H1 (cell line): ENCODE data around the gene SNRK. TPM values are rescaled to one million over a fixed set of nuclear protein-coding genes. Genes with fewer than 3 reads are reported as not detected.

Experiments
- CTCF ChIA-PET: fragments of 300-600 bp; sonication (Branson Sonifier 250); formaldehyde crosslinking; loops from one replicate; lab custom pipeline; 2021; ENCODE audit not compliant: partially characterized antibody; lab: Charles Lee
- POLR2A ChIA-PET: fragments of 300-600 bp; sonication (Branson Sonifier 250); formaldehyde crosslinking; loops from one replicate; lab custom pipeline; 2021; ENCODE audit warnings: inconsistent platforms; ENCODE audit not compliant: partially characterized antibody; lab: Charles Lee
- DNase-seq, 2 experiments: peaks; one replicate each; pipeline versions ENCODE4 v3.0.0 to v3.0.0-alpha.2; 2010 to 2022; ENCODE audit warnings: low spot score in 2 of 2, low read depth in 1 of 2, mixed read lengths in 1 of 2
- FAIRE-seq: peaks from 2 replicates; lab custom pipeline; 2011; peaks lifted over from hg19 to GRCh38; lab: Jason Lieb, UNC
- H2AFZ ChIP-seq: 2 replicates; pipeline ENCODE4 v1.8.1; 2012; ENCODE audit warnings: low read length, inconsistent platforms
- H2AK5ac ChIP-seq: 2 replicates; pipeline ENCODE4 v1.6.1; 2013; ENCODE audit warnings: low read depth, low read length
- H2BK120ac ChIP-seq: replicated peaks from 2 replicates; pipeline ENCODE3; 2013; ENCODE audit warnings: low read depth, low read length, inconsistent platforms
- H2BK12ac ChIP-seq: 2 replicates; pipeline ENCODE4 v1.6.1; 2013; ENCODE audit warnings: low read depth, low read length
- H2BK15ac ChIP-seq: 2 replicates; pipeline ENCODE4 v1.6.1; 2013; ENCODE audit warnings: low read length
- H2BK20ac ChIP-seq: 2 replicates; pipeline ENCODE4 v1.6.1; 2013; ENCODE audit warnings: low read length
- H2BK5ac ChIP-seq: 2 replicates; pipeline ENCODE4 v1.6.1; 2013; ENCODE audit warnings: low read depth, low read length
- H3K14ac ChIP-seq: 2 replicates; pipeline ENCODE4 v1.6.1; 2013; ENCODE audit warnings: inconsistent platforms; ENCODE audit not compliant: insufficient read length
- H3K18ac ChIP-seq: 2 replicates; pipeline ENCODE4 v1.6.1; 2013; ENCODE audit warnings: low read length; ENCODE audit errors: extremely low read depth
- H3K23ac ChIP-seq: 2 replicates; pipeline ENCODE4 v1.6.1; 2013; ENCODE audit warnings: inconsistent platforms; ENCODE audit not compliant: insufficient read length
- H3K23me2 ChIP-seq: 2 replicates; pipeline ENCODE4 v1.6.1; 2013; ENCODE audit warnings: low read depth, low read length
- H3K27ac ChIP-seq: 2 replicates; pipeline ENCODE4 v1.6.1; 2011; ENCODE audit warnings: low read depth, low read length, inconsistent platforms
- H3K27me3 ChIP-seq, 4 experiments: replicated peaks in 1 of 4; 1 replicate in 1 of 4; 2 replicates in 3 of 4; pipeline versions ENCODE4 v1.6.1 to v1.8.1; 2011 to 2013; ENCODE audit warnings: low read length in 3 of 4, mild to moderate bottlenecking in 3 of 4, inconsistent platforms in 2 of 4, mixed read lengths in 2 of 4, moderate library complexity in 1 of 4; ENCODE audit not compliant: control insufficient read depth in 3 of 4, insufficient read depth in 3 of 4; ENCODE audit errors: extremely low read depth in 1 of 4
- H3K36me3 ChIP-seq, 4 experiments: 2 replicates each; pipeline versions ENCODE4 v1.6.1 to v1.8.1; 2011 to 2013; ENCODE audit warnings: mild to moderate bottlenecking in 4 of 4, low read length in 3 of 4, moderate library complexity in 2 of 4, control low read depth in 1 of 4, inconsistent platforms in 1 of 4; ENCODE audit not compliant: insufficient read depth in 4 of 4, control insufficient read depth in 2 of 4
- H3K4ac ChIP-seq: replicated peaks from 2 replicates; pipeline ENCODE3; 2013; ENCODE audit warnings: low read length, low read depth, mixed read lengths, inconsistent platforms; ENCODE audit not compliant: insufficient read length
- H3K4me1 ChIP-seq, 4 experiments: replicated peaks in 1 of 4; 1 replicate in 1 of 4; 2 replicates in 3 of 4; pipeline versions ENCODE4 v1.6.1 to v1.8.1; 2011 to 2013; ENCODE audit warnings: low read length in 3 of 4, inconsistent platforms in 2 of 4, mixed read lengths in 1 of 4; ENCODE audit not compliant: insufficient read depth in 4 of 4, control insufficient read depth in 3 of 4
- H3K4me2 ChIP-seq, 2 experiments: 2 replicates each; pipeline versions ENCODE4 v1.6.1 to v1.8.1; 2011 to 2013; ENCODE audit warnings: low read depth in 2 of 2, low read length in 2 of 2, control low read depth in 1 of 2, inconsistent platforms in 1 of 2, mild to moderate bottlenecking in 1 of 2; ENCODE audit not compliant: insufficient read depth in 1 of 2
- H3K4me3 ChIP-seq, 4 experiments: fragments of 200-600, 300-600 bp in 1 of 4; sonication (generic), shearing (Covaris generic), sonication (Bioruptor Twin) in 1 of 4; 2 replicates each; pipeline versions ENCODE4 v1.5.1 to v1.8.1; 2011 to 2016; ENCODE audit warnings: low read length in 4 of 4, low read depth in 3 of 4, control low read depth in 2 of 4, inconsistent platforms in 2 of 4, mild to moderate bottlenecking in 2 of 4, mixed read lengths in 1 of 4, moderate library complexity in 1 of 4; ENCODE audit not compliant: insufficient read depth in 2 of 4; ENCODE audit errors: extremely low read depth in 1 of 4
- H3K56ac ChIP-seq: replicated peaks from 2 replicates; pipeline ENCODE3; 2013; ENCODE audit warnings: low read depth, mild to moderate bottlenecking, mixed read lengths, low read length, inconsistent platforms; ENCODE audit not compliant: insufficient read length
- H3K79me1 ChIP-seq: 2 replicates; pipeline ENCODE4 v1.6.1; 2013; ENCODE audit warnings: low read depth, low read length, control low read depth
- H3K79me2 ChIP-seq, 2 experiments: 2 replicates each; pipeline versions ENCODE4 v1.6.1 to v1.8.1; 2012 to 2013; ENCODE audit warnings: low read length in 2 of 2, mild to moderate bottlenecking in 2 of 2, inconsistent platforms in 1 of 2; ENCODE audit not compliant: insufficient read depth in 2 of 2, control insufficient read depth in 1 of 2
- H3K9ac ChIP-seq, 4 experiments: replicated peaks in 1 of 4; 1 replicate in 1 of 4; 2 replicates in 3 of 4; pipeline versions ENCODE4 v1.6.1 to v1.8.1; 2011 to 2013; ENCODE audit warnings: low read depth in 3 of 4, low read length in 3 of 4, control low read depth in 2 of 4, mild to moderate bottlenecking in 2 of 4, moderate library complexity in 2 of 4, inconsistent platforms in 1 of 4; ENCODE audit errors: extremely low read depth in 1 of 4
- H3K9me3 ChIP-seq, 2 experiments: 2 replicates each; pipeline versions ENCODE4 v1.6.1 to v1.8.1; 2012 to 2013; ENCODE audit warnings: mild to moderate bottlenecking in 2 of 2, moderate library complexity in 2 of 2, control low read depth in 1 of 2, inconsistent platforms in 1 of 2, low read depth in 1 of 2, low read length in 1 of 2, mixed read lengths in 1 of 2; ENCODE audit not compliant: insufficient read depth in 2 of 2
- H4K20me1 ChIP-seq, 2 experiments: replicated peaks in 1 of 2; 2 replicates each; pipeline versions ENCODE3 to v1.8.1; 2011 to 2013; ENCODE audit warnings: inconsistent platforms in 2 of 2, low read length in 2 of 2, mild to moderate bottlenecking in 1 of 2; ENCODE audit not compliant: insufficient read depth in 2 of 2, control insufficient read depth in 1 of 2
- H4K5ac ChIP-seq: 2 replicates; pipeline ENCODE4 v1.6.1; 2013; ENCODE audit warnings: low read length, low read depth, mixed read lengths, inconsistent platforms; ENCODE audit not compliant: insufficient read length
- H4K8ac ChIP-seq: 2 replicates; pipeline ENCODE4 v1.8.0; 2013; ENCODE audit warnings: mild to moderate bottlenecking, moderate library complexity, low read length, inconsistent platforms; ENCODE audit not compliant: insufficient read depth; ENCODE audit errors: extremely low read depth
- H4K91ac ChIP-seq: replicated peaks from 2 replicates; pipeline ENCODE3; 2013; ENCODE audit warnings: low read length, mixed read lengths, inconsistent platforms; ENCODE audit not compliant: insufficient read length
- ATF2 ChIP-seq: IDR thresholded peaks from 2 replicates; pipeline ENCODE4 v1.6.1; 2012; ENCODE audit warnings: low read length, inconsistent platforms
- BRCA1 ChIP-seq: IDR thresholded peaks from 2 replicates; pipeline ENCODE4 v1.6.1; 2012; ENCODE audit warnings: low read depth, low read length, improper control_type of control experiment
- CBX5 ChIP-seq: fragments of 300-800, 300-1000 bp; sonication (generic); IDR thresholded peaks from 2 replicates; pipeline ENCODE4 v1.7.1; 2016; ENCODE audit warnings: antibody characterized with exemption, low read length, low read depth
- EGR1 ChIP-seq: IDR thresholded peaks from 2 replicates; pipeline ENCODE4 v1.6.1; 2011; ENCODE audit warnings: low read depth, low read length, borderline replicate concordance
- FOSL1 ChIP-seq: IDR thresholded peaks from 2 replicates; pipeline ENCODE4 v1.6.1; 2011; ENCODE audit warnings: mild to moderate bottlenecking, low read depth, low read length, moderate library complexity; ENCODE audit not compliant: insufficient read depth
- GABPA ChIP-seq: IDR thresholded peaks from 2 replicates; pipeline ENCODE4 v1.6.1; 2011; ENCODE audit warnings: mild to moderate bottlenecking, low read length, moderate library complexity, borderline replicate concordance; ENCODE audit not compliant: insufficient read depth
- JUN ChIP-seq: IDR thresholded peaks from 2 replicates; pipeline ENCODE4 v1.6.1; 2011; ENCODE audit warnings: low read depth, mild to moderate bottlenecking, improper control_type of control experiment, low read length
- JUND ChIP-seq: IDR thresholded peaks from 2 replicates; pipeline ENCODE4 v1.6.1; 2011; ENCODE audit warnings: mild to moderate bottlenecking, improper control_type of control experiment, low read length
- NRF1 ChIP-seq: IDR thresholded peaks from 2 replicates; pipeline ENCODE4 v1.6.1; 2011; ENCODE audit warnings: mild to moderate bottlenecking, low read depth, low read length, improper control_type of control experiment
- SIX5 ChIP-seq: IDR thresholded peaks from 2 replicates; pipeline ENCODE4 v1.6.1; 2011; ENCODE audit warnings: mild to moderate bottlenecking, low read depth, low read length
- SUZ12 ChIP-seq: fragments of 200-600 bp; sonication (generic); IDR thresholded peaks from 2 replicates; pipeline ENCODE4 v1.6.1; 2012; ENCODE audit warnings: mild to moderate bottlenecking, inconsistent platforms, low read length, moderate library complexity, mixed read lengths
- TBP ChIP-seq: IDR thresholded peaks from 2 replicates; pipeline ENCODE4 v1.6.1; 2011; ENCODE audit warnings: low read depth, low read length, improper control_type of control experiment
- WGBS, 2 experiments: shearing (Covaris generic) in 1 of 2; methylation state at CpG; one replicate each; pipeline versions ENCODE4 v1.1.6 to v1.1.7; 2013 to 2015; ENCODE audit warnings: low lambda C conversion rate in 2 of 2, mixed read lengths in 2 of 2, inconsistent platforms in 1 of 2, low coverage in 1 of 2, missing lambda C conversion rate in 1 of 2; ENCODE audit not compliant: insufficient replicate concordance in 2 of 2, insufficient coverage in 1 of 2, insufficient read length in 1 of 2; ENCODE audit errors: extremely low coverage in 1 of 2, missing lambda C conversion rate in 1 of 2; 5-methylcytosine and 5-hydroxymethylcytosine counted together
- polyA plus RNA-seq, 7 experiments: library from polyadenylated mRNA; depleted of rRNA in 3 of 7; stranded (reverse) in 5 of 7; unstranded in 2 of 7; fragments of >200 nt in 5 of 7; fragments of 200-250 nt in 2 of 7; gene quantifications; 1 replicate in 5 of 7; 2 replicates in 1 of 7; 4 replicates in 1 of 7; pipeline versions ENCODE4 v1.2.1 to v1.2.3, GENCODE V29; 2011 to 2013; ENCODE audit warnings: missing spikeins in 2 of 7, mixed read lengths in 2 of 7
- total RNA-seq: library from RNA; stranded (reverse); fragmentation: NEBNext Ultra II Directional; extraction: Animal tissue kit (Norgen Biotek cat#: 25700); gene quantifications from 2 replicates; pipeline ENCODE4 v1.2.1, GENCODE V29; 2021
- TF ChIP-seq, protein P1 (sequence below): IDR thresholded peaks from 2 replicates; pipeline ENCODE4 v1.6.1; 2011; ENCODE audit warnings: low read depth, mild to moderate bottlenecking, low read length; ENCODE audit not compliant: insufficient read depth

The SNRK gene
- total and polyA plus RNA-seq, 2 of the 8 experiments (the other 6 are each of a cell fraction or from before 2014, with no cell fraction given), result 4.4 to 11.7 TPM

- Histone ChIP-seq H4K91ac (no peak overlapping the region), H2AK5ac (no peak overlapping the region), H3K79me1 (no peaks in the 10 kb centered on the region), H3K23ac (no peak overlapping the region), H3K4me3 (no peak overlapping the region), H2BK15ac (no peak overlapping the region), H4K20me1 (no peaks in the 10 kb centered on the region), H3K27me3 (no peaks in the 10 kb centered on the region), H4K8ac (no peak overlapping the region), H3K56ac (no peak overlapping the region), H2AFZ (no peak overlapping the region), H2BK20ac (no peak overlapping the region), H3K79me2 (no peaks in the 10 kb centered on the region), H3K14ac (no peak overlapping the region), H3K18ac (no peak overlapping the region), H3K4me1 (peaks cover 0 to 12% (median 1%) of the 10 kb centered on the region in 4 experiments; a peak in 5 of 7 replicates), H3K23me2 (no peaks in the 10 kb centered on the region), H2BK12ac (no peak overlapping the region), H3K36me3 (peaks cover 0 to 23% (median 11%) of the 10 kb centered on the region in 4 experiments; a peak in 4 of 8 replicates), H2BK120ac (no peak overlapping the region), H4K5ac (no peak overlapping the region), H3K9me3 (peaks cover 14 to 20% of the 10 kb centered on the region in 2 experiments), H2BK5ac (no peak overlapping the region), H3K27ac (no peak overlapping the region), H3K9ac (no peak overlapping the region), H3K4me2 (no peak overlapping the region), H3K4ac (no peak overlapping the region)
- CTCF ChIA-PET, result no interaction called here
- 98% methylated on average over 7 of the region's 7 CpGs; no CpG with 5 or more reads in 1 of the 2 experiments for WGBS, 2 experiments
- FAIRE-seq (no peak), DNase-seq (no peak)
- TF ChIP-seq ATF2, result no peak
- TF ChIP-seq JUN, result no peak
- no peak for TF ChIP-seq JUND
- no peak for TF ChIP-seq NRF1
- TF ChIP-seq TBP, result no peak
- TF ChIP-seq SIX5, result no peak
- TF ChIP-seq CBX5, result no peak
- no peak for TF ChIP-seq BRCA1
- TF ChIP-seq EGR1, result no peak
- TF ChIP-seq FOSL1, result no peak
- TF ChIP-seq GABPA, result no peak
- no peak for TF ChIP-seq SUZ12
- TF ChIP-seq, protein P1, sequence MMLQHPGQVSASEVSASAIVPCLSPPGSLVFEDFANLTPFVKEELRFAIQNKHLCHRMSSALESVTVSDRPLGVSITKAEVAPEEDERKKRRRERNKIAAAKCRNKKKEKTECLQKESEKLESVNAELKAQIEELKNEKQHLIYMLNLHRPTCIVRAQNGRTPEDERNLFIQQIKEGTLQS, result no peak
- POLR2A ChIA-PET, result no interaction called here
These were observed 54.1 kb downstream of the SNRK start for GRCh38 chr3:43340403-43340802.
